Medulla oblongata (tissue), 1 donor: ENCODE measurements around the gene GRIN1.
"Not testable (repeated sequence)": the region's sequence is repeated elsewhere in the genome, so short reads cannot be mapped to it uniquely, and the experiment has no call there.

Experiments
- DNase-seq: peaks from one replicate; pipeline ENCODE4 v3.0.0-alpha.2; 2015; ENCODE audit errors: extremely low spot score

The GRIN1 gene

DNA sequence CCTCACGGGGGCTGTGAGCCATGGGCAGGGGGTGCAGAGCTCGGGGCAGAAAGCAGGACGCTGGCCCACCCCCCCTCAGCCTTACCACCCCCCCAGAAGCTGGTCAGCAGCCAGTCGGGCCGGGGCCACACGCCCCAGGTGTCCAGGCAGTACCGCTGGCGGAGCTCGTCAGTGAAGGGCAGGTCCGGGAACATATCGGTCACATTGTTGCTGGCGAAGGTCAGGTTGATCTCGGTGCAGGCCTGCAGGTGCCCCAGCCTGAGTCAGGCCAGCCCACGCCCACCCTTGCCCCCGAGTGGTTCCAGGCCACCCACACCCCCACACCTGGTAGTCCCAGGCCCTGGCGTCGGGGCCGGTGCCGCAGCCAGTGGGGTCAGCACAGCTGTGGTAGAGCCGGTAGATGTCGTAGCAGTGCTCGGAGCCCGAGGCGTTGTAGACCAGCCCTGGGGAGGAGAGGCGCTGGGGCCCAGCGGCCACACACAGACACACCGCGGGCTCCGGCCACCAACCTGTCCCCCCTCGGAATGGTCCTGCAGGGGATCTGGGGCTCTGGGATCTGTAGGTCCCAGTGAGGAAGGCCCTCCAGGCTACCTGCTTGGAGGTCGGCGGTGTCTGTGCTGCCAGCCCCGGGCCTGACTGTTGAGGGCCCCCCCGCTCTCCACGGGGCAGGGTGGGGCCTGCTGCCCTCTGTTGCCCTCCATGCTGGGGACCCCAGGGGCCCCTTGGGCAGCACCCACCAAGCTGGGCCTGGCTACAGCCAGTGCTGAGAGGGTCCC, 27.0 kb upstream of the GRIN1 start:
- DNase-seq = no peak

DNA sequence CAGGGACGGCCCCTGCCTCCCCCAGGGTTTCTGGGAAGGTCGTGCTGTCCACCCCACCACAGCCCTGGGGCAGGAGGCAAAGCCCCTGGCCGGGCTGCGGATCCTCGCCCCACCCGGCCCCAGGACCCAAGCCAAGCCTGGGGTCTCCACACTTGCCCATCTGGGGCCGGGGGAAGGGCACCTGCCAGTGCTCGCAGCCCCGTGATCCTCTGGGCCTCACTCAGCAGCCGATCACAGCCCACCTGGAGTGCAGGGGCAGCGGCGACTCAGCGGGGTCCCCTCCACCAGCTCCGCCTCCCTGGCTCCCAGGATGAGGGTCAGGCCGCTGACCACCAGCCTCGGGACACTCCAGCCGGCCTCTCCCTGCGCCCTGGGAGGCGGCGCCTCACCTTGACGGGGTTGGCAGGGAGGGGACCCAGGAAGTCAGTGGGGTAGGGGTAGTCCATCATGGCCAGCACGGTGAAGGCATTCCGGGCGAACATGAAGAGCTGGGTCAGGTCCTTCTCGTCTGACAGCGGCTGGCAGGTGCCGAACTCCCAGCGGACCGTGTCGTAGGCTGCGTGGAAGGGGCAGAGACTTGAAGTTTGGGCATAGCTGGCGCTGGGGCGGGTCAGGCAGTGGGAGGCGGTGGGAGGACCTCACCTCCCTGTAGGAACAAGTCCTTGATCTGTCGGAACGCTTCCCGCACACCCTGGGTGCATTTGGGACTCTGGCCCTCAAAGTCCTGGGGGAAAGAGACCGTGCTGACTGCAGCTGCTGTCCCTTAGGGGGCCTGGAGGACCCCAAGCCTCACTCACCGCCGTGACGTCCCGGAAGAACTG, 26.2 kb upstream of the GRIN1 start:
- DNase-seq = no peak

DNA sequence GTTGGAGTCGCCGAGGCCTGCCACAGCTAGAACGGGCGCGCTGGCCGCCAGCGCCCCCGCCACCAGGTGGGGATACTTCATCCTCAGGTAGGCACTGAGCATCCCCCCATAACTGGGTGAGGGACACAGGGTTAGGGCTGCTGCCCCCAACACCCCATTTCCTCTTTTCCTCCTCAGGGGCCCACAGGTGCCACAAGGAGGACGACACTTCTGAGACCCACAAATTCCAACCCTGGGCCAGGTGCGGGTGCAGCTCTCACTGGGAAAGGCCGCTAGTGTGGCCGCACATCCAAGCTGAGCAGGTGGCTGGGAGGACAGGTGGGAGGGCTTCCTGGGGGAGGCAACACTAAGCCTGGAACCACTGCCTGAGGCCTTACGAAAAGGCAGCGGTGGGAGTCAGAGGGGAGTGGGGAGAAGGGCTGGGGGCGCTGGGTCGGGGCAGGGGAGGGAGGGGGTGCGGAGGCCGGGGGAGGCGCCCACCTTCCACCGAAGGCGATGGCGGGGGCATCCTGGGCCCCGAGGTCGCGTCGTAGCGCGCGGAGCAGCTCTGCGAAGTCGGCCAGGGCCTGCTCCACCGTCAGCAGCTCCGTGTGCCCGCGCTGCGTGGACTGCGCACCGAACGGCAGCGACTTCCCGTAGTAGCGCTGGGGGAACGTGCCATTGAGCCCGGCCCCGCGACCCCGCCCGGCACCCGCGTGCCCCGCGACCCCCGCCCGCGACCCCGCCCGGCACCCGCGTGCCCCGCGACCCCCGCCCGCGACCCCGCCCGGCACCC, 25.4 kb upstream of the GRIN1 start:
- DNase-seq = no peak

DNA sequence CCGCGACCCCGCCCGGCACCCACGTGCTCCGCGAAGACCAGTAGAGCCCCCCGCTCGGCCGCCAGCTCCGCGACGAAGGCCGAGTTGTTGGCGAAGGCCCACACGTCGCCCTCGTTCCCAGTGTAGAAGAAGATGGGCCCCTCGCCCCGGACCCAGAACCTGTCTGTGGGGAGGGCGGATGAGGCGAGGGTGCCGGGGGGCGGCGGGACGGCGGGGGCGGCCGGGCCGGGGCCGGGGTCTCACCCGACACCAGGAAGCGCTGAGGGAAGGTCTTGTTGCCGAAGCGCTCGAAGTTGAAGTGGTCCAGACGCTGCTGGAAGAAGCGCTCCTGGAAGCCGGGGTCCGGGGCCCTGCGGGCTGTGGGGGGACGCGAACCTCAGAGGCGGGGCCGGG, 24.7 kb upstream of the GRIN1 start:
- DNase-seq = no peak

DNA sequence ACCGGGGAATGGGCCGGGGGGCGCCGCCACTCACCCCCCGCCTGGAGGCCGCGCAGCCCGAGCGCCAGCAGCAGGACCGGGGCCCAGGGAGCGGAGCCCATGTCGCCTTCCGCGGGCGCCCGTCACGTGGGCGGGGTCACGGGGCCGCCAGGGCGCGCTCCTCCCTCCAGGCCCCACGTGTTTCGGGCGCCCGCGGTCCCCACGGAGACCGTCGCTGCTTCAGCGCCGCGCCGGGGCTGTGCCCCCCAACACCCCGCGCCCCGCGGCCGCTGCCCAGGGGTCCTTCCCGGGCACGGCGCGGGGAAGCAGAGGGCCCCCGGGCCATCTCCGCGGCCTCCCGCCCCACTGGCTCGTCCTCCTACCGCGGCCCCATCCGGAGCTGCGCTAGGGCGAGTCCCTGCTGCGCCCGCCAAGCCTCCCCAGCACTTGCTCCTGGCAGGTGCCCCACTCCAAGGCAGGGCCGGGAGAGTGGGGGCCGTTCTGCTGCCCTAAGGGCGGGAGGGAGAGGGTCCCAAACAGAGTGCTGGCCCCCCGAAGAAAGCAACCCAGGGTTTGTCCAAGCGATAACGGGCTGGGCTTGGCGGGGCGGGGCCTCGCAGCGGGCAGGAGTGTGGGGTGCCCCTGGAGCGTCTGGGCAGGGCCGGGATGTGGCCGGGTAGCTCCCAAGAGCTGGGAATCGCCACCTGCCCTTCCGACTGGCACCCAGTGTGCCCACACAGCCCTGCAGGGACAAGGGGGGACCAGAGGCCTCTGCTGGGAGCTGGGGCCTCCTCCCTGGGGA, 24.2 kb upstream of the GRIN1 start, which contains the start of gene DPP7:
Gene DPP7, minus strand, starts transcription at position 121 of the 781 bp plus-strand sequence. Its CDS starts 20 bp downstream, at position 101.
- DNase-seq = peak; percentile 85

DNA sequence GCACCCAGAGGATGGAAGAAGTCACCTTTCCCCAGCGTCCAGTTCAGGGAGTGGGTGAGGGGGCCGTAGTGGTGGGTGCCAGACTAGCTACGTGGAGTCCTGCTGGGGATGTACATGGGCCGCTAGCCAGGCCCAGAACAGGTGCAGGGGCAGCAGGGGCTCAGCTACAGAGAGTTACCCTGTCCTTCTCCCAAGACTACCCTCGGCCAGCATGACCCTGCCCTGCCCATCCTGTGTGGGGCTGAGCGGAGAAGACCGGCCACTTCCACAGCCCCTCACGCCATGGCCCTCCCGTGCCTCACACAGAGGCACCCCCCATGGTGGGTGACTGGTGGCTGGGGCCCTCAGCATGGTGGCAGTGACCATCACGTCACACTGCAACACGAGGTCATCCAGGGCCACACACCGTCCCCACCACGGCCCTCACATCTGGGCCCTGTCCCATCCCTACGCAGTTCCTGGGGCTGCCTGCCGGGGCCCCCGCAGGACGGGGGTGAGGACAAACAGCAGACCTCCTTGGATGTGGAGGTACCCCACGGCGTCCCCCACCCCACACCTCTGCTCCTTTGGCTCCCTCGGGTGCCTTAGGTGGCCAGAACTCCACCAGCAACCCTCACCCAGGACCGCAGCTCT, 23.4 kb upstream of the GRIN1 start:
- no peak for DNase-seq

DNA sequence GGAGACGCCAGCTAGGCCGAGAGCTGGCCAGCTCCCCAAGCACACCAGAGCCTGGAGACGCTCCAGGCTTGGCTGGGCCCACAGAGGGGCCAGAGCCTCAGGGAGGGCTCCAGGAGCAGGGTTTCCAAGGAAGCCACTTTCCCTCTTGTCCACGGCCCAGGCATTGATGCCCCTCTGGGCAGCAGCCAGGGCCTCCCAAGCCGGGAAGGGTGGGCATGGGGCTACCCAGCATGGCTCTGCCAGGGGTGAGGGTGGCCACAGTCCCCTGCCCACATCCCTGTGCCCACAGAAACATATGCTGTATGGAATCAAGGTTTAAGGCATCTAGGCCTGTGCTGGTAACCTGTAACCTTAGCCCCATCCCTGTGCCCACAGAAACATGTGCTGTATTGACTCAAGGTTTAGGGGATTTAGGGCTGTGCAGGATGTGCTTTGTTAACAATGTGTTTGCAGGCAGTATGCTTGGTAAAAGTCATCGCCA, 22.9 kb upstream of the GRIN1 start:
- no peak for DNase-seq

DNA sequence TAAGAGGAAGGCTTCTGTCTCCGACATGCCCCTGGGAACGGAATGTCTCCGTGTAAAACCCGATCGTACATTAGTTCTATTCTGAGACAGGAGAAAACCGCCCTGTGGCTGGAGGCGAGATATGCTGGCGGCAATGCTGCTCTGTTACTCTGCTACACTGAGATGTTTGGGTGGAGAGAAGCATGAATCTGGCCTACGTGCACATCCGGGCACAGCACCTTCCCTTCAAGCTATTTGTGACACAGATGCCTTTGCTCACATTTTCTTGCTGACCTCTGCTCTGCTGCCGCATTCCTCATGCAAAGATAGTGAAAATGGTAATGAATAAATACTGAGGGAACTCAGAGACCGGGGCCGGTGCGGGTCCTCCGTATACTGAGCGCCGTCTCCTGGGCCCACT, 22.2 kb upstream of the GRIN1 start:
- no peak for DNase-seq

DNA sequence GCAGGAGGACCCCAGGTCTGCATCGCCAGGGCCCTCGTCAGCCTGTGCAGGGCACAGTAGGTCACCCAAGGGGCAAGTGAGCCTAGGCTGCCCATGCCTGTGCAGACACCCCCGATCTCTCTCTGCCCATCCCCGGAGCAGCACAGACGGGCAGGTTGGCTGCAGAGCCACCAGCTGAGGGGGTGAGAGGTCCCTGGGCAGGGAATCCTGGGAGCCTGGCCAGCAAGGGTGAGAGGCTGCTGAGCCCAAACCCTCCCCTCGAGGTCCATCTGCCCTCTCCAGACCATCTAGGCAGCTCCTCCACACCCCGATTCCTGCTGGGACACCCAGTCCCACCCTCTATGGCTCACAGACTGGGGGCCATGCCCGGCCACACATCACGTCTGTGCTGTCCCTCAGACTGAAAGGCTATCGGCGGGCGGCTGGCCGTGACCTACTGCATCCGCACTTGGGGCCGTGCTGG, 21.7 kb upstream of the GRIN1 start:
- DNase-seq = no peak

DNA sequence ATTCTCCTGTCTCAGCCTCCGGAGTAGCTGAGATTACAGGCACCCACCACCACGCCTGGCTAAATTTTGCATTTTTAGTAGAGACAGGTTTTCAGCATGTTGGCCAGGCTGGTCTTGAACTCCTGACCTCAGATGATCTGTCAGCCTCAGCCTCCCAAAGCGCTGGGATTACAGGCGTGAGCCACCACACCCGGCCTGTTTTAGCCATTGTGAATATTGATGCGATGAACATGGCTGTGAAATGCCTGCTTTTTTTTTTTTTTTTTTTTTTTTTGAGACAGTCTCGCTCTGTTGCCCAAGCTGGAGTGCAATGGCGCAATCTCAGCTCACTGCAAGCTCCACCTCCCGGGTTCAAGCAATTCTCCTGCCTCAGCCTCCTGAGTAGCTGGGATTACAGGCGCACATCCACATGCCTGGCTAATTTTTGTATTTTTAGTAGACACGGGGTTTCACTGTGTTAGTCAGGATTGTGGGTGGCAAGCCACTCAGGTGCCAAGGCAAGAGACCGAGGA, 20.8 kb upstream of the GRIN1 start:
- not testable (repeated sequence) for DNase-seq

DNA sequence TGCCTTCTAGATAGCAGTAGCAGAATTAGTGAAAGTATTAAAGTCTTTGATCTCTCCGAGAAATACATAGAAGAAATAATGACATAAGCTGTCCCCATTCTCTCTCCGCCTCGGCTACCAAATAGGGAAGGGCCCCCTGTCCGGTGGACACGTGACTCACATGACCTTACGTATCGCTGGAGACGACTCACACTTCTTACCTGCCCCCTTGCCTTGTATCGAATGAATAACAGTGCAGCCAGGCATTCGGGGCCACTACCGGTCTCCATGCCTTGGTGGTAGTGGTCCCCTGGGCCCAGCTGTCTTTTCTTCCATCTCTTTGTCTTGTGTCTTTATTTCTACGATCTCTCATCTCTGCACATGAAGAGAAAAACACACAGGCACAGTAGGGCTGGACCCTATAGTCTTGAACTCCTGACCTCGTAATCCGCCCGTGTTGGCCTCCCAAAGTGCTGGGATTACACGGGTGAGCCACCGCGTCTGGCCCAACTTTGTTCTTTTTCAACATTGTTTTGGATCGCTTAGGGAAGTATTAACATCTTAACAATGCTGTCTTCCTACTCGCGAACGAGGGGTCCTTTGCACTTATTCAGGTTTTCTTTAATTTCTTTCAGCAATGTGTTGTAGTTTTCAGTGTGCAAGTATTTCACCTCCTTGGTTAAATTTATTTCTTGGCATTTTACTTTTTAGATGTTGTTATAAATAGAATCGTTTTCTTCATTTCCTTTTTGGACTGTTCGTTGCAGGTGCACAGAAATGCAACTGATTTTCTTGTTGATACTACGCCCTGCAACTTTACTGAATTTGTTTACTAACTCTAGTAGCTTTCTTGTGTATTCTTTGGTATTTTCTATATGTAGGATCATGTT, 16.8 kb upstream of the GRIN1 start:
- not testable (repeated sequence) for DNase-seq

DNA sequence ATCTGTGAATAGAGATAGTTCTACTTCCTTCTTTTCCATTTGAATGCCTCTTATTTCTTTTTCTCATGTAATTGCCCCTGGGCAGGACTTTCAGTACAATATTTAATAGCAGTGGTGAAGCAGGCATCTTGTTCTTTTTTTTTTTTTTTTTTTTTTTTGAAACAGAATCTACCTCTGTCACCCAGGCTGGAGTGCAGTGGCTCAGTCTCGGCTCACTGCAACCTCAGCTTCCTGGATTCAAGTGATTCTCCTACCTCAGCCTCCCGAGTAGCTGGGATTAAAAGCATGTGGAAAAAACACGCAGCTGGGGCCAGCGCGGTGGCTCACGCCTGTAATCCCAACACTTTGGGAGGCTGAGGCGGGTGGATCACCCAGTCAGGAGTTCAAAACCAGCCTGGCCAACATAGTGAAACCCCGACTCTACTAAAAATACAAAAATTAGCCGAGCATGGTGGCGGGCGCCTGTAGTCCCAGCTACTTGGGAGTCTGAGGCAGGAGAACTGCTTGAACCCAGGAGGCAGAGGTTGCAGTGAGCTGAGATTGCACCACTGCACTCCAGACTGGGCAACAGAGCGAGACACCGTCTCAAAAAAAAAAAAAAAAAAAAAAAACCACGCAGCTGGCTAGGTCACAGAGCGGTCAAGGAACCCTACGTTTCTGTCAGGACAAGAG, 16.0 kb upstream of the GRIN1 start:
- DNase-seq = not testable (repeated sequence)

DNA sequence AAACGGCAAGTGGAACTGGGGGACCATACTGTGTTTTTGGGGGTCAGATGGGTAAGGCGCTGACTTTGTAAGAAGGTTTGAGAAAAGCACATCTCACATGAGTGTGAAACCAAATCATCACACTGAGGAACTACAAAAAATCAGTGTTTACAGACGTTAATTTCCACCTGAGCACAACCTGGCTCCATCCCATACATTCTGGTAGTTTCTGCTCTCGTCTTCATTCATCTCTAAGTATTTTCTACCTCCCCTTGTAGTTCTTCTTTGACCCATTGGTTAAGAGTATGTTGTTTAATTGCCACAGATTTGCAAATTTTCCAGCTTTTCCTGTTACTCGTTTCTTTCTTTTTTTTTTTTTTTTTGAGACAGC, 15.5 kb upstream of the GRIN1 start:
- DNase-seq = no peak

DNA sequence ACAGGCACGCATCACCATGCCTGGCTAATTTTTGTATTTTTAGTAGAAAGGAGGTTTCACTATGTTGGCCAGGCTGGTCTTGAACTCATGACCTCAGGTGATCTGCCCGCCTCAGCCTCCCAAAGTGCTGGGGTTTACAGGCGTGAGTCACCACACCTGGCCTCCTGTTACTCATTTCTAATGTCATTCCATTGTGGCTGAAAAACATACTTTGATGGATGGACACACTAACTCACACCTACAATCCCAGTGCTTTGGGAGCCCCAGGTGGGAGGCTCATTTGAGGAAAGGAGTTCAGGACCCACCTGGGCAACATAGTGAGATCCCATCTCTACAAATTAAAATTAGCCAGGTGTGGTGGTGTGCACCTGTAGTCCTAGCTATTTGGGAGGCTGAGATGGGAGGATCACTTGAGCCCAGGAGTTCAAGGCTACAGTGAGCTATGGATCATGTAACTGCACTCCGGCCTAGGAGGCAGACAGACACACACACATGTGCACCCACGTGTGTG, 14.9 kb upstream of the GRIN1 start:
- not testable (repeated sequence) for DNase-seq

DNA sequence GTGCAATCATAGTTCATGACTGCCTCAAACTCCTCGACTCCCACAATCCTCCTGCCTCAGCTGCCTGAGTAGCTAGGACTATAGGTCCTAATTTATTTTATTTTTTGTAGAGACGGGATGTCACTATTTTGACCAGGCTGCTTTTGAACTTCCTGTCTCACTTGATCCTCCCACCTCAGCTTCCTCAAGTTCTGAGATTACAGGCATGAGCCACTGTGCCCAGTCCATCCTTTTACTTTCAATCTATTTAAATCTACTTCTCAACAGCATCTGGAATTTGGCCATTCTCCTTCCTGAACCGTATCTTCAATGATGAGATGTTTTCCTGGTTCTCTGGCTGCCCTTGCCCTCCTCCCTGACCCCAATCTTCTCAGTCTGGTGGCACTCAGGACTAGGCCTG, 12.2 kb upstream of the GRIN1 start:
- DNase-seq = no peak

DNA sequence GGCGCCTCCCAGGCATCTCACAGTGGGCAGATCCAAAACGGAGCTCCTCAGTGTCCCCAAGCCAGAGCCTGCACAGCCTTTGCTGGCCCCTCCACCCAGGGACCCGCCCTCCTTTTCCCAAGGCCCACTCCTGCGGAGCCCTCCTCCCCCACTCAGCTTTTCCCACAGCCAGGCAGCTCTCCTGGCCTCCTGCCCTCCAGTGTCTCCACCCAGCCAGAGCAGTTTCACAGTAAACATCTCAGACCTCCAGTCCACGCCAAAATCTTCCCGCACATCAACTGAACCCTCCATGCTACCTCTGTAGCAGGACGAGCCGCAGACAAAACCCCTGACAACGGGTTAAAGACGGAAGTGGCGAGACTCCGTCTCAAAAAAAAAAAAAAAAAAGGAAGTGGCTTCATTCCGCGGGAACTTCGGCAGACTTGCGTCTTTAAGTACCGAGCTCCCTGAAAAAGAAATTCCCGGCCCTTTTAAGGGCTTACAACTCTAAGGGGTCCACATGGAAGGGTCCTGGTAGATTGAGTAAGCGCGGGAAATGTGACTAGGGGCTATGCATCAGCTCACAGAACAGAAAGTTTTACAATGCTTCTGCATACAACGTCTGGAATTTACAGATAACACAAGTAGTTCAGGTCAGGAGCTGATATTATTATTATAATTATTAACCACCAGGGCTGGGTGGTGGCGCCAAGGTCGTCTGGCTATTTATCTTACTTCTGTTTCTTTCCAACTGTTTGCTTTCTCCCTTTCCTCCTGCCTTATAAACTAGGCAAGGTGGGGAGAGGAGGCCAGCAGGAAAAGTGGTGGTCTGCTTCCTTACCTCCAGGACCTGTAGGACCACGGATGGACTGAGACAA, 11.4 kb upstream of the GRIN1 start:
- peak; percentile 27 for DNase-seq

DNA sequence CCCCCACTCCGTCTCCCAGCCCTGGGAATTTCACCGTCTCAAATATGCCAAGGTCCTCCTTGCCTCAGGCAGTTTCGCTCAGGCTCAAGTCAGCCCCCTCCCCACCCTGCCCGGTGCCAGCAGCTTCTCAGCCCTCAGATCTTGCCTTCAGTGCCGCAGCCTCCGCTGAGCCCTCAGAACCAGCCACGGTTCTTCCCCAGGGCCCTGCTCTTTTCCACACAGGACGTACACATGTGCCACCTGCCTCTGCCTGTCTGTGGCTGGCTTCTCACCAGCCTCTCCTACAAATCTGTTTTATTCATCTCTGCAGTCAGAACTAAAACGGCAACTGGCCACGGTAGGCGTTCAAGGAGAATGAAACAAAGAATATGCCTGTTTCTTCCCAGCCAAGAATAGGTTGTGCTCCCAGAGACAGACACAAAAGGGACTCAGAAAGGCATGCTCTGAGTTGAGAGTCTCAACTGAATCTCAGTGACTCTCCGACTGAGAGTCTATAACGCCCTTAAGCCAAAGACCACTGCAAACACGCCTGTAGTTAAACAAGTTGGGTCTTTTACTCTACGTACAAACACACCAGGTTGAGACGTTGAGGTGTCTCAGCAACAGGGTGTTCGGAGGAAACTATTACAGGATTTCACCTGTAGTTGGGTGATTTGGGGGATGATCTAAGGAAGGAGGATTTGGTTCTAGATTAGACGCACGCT, 10.6 kb upstream of the GRIN1 start:
- DNase-seq = no peak
